ENCODE data around the gene CCNJL. TPM values are rescaled to one million over a fixed set of nuclear protein-coding genes. Genes with fewer than 3 reads are reported as not detected.

Gene CCNJL
- total RNA-seq, 1 donor from 2014 or later, result 5.3 TPM

DNA sequence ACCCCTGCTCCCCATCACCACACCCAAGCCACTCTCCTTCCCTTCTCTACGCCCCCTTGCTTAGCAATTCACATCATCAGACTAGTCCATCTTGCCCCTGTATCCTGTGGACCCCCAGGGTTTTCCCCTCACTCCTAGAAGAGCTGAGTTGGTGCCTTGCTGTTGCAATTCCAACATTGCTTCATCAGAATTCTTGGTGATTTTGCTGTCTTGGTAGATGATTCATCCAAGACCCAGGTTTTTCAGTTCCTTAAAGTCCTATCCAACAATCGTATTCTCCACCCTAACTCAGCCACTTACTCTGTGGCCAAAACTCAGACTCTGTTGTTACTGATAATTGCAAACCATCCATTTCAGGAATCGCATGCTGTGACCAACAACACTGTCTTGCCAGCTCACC, 21.4 kb upstream of the CCNJL start:
- peak; percentile 77 for DNase-seq (ENCODE audit: low read depth)

- DNase-seq (ENCODE audit: low read depth), result no peak
Observed at GRCh38 chr5:160330212-160330611, 17.8 kb upstream of the CCNJL start.

DNA sequence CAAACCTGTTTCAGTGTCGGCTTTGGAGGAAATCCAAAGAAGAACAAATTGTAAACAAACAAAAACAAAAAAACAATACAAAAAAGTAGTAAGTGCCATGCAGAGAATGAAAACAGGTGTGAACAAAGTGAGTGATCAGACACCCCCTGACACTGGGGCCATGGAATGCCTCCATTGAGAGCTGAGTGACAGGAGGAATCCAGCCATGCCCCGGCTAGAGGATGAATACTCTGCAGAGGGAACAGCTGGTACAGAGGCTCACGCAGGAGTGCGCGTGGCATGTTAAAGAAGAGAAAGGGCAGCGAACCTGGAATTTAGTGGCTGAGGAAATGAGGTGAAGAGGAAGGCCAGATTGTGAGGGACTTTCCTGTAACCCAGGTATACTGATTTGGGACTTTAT, 15.5 kb upstream of the CCNJL start:
- no peak for DNase-seq (ENCODE audit: low read depth)

GRCh38 chr5:160326981-160327380, 14.6 kb upstream of the CCNJL start:
- no peak for DNase-seq (ENCODE audit: low read depth)

- DNase-seq (ENCODE audit: low read depth), result no peak
Observed at GRCh38 chr5:160325716-160326115, 13.4 kb upstream of the CCNJL start.

DNA sequence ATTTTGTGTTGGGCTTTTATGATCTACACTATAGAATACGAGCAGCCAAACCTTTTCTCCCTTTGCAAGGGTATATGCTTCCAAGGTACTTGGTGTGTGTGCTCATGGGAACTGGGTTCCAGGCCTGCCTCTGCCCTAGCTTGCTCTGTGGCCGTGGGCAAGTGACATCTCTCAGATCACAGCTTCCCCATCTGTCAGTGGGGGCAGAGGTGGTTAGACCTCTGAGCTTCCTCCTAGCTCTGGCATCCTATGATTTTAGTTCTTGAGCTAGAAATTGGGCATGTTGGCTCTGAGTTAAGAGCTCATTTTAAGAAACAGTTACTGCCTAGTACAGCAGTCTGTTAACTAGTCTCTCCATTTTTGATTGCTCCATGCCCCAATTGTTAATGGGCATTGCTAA, 12.5 kb upstream of the CCNJL start:
- no peak for DNase-seq (ENCODE audit: low read depth)

- no peak for DNase-seq (ENCODE audit: low read depth)
Observed at GRCh38 chr5:160318409-160318808, 6.0 kb upstream of the CCNJL start.

GRCh38 chr5:160317434-160317833, 5.1 kb upstream of the CCNJL start:
- DNase-seq (ENCODE audit: low read depth), result peak; percentile 32

DNA sequence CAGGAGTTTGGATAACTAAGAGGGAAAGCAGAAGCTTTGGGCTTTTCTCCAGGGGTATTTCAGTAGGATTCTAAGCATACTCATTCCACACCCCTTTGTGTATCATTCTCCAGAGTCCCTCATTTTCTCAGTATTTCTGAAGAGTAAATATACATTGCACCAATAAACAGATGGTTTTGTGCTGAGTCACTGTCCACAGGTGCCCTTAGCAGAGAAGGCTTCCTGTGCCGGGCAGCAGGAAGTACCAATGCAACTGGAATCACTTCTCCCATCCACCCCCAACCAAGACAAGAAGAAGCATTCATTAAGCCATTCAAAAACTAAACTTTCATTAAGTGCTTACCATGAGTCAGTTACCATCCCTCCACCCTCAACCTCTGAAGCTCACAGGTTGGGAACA, 3.6 kb upstream of the CCNJL start:
- DNase-seq (ENCODE audit: low read depth), result peak; percentile 95

DNA sequence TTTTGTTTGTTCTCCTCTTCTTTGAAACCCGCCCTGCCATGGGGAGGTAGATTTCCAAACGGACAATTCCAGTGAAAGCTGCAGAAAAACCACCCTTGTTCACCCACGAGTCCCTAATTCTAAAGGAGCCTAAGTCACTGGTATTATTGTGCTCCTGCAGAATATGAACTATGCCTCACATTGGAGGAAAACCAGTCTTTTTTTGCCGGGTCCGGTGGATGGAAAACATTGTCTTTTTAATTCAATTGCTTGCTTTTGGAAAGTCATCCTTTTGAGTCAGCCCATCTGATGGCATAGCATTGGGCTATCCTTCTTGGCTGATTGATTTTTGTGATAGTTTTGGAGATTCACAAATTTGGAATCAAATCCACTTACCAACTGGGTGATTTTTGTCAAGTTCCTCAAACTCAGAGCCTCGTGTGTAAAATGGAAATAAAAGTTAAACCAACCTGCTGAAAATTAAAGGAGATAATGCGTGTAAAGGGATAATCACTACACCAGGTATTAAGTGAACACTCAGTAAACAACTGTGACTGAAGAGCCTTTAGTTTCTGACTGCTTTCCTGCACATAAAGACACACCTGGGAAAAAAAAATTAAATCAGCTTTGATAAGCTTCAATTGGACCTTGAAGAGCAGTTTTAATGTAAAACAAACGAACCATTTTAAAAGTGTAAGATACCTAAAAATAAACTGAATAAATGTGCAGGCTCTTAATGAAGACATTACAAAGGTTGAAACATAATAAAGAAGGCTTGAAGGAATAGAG, 780 bp upstream of the CCNJL start:
- no peak for DNase-seq (ENCODE audit: low read depth)

GRCh38 chr5:160311491-160312133, 752 bp downstream of the CCNJL start:
- DNase-seq (ENCODE audit: low read depth), result no peak

GRCh38 chr5:160310552-160311295, 1.6 kb downstream of the CCNJL start:
- DNase-seq (ENCODE audit: low read depth), result no peak

DNA sequence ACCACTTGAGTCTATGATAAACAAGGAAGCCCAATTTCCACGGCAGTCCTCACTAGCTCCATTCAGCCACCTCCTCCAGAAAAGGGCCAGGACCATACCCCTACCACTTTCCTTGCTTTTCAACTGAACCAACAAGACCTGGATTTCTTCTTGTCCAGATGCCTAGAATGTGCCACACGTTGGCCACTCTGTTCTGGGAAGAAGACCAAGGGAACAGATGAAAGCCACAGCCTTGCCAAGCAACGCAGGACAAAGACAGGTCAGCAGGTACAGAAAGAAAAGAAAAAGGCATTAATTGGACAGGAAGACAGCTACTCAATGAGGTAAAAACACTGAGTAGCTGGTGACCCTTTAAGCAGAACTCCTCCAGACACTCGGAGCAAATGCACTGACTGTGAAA, 2.2 kb downstream of the CCNJL start:
- DNase-seq (ENCODE audit: low read depth), result no peak

DNA sequence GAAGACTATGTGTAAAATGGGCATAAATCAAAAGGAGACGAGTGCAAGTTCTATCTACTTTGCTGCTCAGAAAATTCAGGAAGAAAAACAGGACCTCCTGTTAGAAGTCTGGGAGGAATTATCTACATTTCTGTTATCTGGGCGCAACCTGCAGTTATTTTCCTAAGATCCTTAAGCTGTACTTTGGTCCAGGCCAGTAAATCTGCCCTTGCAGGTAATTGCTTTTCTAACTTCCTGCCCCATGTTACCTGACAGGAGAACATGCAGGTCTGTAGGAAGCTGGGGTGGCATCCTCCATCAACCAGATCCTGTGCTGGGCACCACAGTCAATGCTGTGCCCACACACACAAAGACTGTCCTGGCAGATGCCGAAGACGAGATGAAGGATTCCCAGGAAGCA, 5.7 kb downstream of the CCNJL start:
- DNase-seq (ENCODE audit: low read depth), result no peak

DNA sequence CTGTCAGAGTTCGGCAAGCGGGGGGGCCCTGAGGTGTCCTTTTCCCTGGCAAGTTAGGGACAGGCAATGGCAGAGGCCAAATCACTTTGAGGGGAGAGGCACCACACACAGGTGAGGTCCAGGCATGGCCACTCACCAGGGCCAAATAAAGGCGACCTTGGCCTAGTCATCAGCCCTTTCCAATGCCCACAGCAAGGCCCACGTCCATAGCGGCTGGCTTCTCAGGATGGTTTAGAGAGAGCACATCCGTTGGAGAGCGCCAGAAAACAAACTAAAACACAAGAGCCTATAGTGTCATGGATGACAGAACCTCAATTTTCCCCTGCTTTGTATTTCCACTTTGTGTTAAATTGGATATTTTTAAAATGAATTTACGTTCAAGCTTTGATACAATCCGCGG, 7.0 kb downstream of the CCNJL start:
- no peak for DNase-seq (ENCODE audit: low read depth)

GRCh38 chr5:160303690-160304089, 8.7 kb downstream of the CCNJL start:
- DNase-seq (ENCODE audit: low read depth), result no peak

GRCh38 chr5:160298189-160298588, 14.2 kb downstream of the CCNJL start:
- DNase-seq (ENCODE audit: low read depth), result no peak

- DNase-seq (ENCODE audit: low read depth), result no peak
Observed at GRCh38 chr5:160297776-160298175, 14.6 kb downstream of the CCNJL start.

GRCh38 chr5:160297004-160297403, 15.4 kb downstream of the CCNJL start:
- DNase-seq (ENCODE audit: low read depth), result no peak

DNA sequence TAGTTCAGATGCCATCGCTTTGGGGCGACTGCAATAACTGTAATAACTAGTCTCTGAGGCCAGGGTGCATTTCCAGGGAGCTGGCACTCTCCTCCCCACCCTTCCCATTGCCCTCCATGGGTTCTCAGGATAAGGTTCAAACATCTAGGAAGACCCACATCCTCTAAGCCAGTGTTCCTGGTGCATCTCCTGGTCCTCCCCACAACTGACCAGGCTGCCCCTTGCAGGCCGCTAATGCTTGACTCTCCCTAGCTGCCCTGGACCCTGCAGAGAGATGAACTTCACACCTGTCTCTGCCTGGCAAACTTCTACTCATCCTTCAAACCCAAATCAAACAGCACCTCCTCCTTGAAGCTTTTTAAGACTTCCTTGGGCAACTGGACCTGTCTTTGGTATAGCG, 15.9 kb downstream of the CCNJL start:
- DNase-seq (ENCODE audit: low read depth), result no peak

GRCh38 chr5:160293901-160294561, 18.3 kb downstream of the CCNJL start:
- DNase-seq (ENCODE audit: low read depth), result peak; percentile 76

GRCh38 chr5:160293386-160293785, 19.0 kb downstream of the CCNJL start:
- no peak for DNase-seq (ENCODE audit: low read depth)

Measured in renal cortical epithelial cell (primary cell).